ENCODE data around the gene IFIT2.
"Not testable (repeated sequence)": the region's sequence is repeated elsewhere in the genome, so short reads cannot be mapped to it uniquely, and the experiment has no call there.

Gene IFIT2

DNA sequence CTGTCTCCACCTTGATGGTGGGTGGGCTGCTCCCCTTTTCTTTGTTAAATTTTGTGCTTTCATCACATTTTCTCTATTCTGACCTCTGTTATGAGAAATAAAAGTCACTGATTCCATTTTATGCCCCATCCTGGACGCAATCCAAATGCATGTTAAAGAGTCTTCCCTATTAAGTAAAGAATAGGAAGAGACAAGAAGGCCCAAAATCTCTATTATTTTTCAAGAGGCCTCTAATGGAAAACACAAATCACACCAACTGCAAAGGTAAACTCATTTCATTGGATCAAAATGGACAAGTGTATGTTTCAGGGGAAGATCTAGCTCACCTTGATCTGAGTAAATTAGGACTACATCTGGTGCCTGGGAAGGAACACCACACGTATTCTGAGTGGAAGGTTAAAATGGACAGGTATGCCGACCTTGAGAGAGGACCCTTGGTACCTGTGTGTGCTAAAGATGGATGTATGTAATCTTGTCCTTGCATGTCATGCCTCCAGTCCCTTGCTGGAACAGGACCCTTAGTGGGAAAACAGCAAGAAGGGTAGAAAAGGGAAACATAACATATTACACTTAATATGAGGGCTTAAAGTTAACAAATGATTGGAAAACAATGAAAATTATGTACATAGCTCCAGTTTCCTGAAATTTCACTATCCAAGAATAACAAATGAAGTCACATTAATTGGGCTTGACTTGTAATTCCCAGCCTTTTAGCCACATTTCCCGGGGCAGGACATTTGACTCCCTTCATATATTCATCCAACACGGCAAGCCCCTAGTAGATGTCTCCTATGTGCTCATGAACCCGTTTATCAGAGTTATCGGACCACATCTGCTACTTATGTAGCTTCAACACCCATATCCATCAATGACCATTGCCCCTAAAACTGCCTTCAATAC, 7.6 kb downstream of the IFIT2 start:
- H3K36me3 ChIP-seq (ENCODE audit: control insufficient read depth in 1 of 2, insufficient read depth in 2 of 2, low read length in 2 of 2), result peaks cover 11 to 25% of the 10 kb centered on the region in 2 donors
- no peaks in the 10 kb centered on the region for H3K27me3 ChIP-seq (ENCODE audit: low read depth, low read length)
- no peak overlapping the region for H3K27ac ChIP-seq (ENCODE audit: low read length)
- no peaks in the 10 kb centered on the region for H3K9me3 ChIP-seq (ENCODE audit: control insufficient read depth in 1 of 2, low read length in 2 of 2)
- no peak overlapping the region for H3K4me3 ChIP-seq (ENCODE audit: low read depth in 1 of 2, low read length in 2 of 2)
- no peaks in the 10 kb centered on the region for H3K4me1 ChIP-seq (ENCODE audit: control insufficient read depth in 1 of 2, insufficient read depth in 2 of 2, low read length in 2 of 2)

DNA sequence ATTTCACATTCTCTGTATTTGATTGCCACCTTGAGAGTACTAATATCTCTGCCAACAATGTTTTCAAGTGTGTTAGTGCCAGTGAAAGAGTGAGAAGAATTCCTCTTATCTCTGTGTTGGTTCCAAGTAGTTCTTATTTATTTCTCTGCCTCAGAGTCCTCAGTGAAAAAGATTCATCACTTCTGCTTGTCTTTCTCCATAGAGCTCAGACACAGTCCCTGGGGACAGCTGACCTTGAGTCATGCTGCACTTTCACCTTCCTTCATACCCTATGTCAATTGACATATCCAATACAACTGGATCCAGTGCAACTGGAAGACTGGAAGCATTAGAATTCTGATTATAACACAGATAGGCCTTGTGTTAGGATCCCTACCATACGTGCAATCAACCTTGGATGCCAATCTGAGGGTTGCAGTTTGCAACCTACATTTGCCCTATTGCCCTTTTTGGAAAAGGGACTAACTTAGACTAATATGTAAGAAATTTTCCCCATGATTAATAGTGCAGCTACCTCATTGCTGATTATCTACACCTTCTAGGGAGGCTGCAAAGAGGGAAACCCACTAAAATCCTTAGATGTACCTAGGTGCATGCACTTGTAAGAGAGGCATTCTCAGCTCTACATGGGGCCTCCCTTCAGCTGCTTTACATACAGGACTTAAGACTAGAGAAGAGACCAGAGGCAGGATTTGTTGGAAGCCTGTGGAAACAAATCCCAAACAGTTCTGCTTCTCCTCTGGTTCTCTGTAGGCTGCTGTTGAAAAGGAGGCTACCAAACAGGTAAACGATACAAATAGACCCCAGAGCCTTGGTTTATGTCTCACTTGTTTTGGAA, 8.4 kb downstream of the IFIT2 start:
- Histone ChIP-seq H3K27me3 (ENCODE audit: low read depth, low read length) (no peaks in the 10 kb centered on the region), H3K27ac (ENCODE audit: low read length) (no peak overlapping the region), H3K9me3 (ENCODE audit: control insufficient read depth in 1 of 2, low read length in 2 of 2) (no peaks in the 10 kb centered on the region), H3K36me3 (ENCODE audit: control insufficient read depth in 1 of 2, insufficient read depth in 2 of 2, low read length in 2 of 2) (peaks cover 11 to 25% of the 10 kb centered on the region in 2 donors), H3K4me3 (ENCODE audit: low read depth in 1 of 2, low read length in 2 of 2) (no peak overlapping the region), H3K4me1 (ENCODE audit: control insufficient read depth in 1 of 2, insufficient read depth in 2 of 2, low read length in 2 of 2) (no peaks in the 10 kb centered on the region)

DNA sequence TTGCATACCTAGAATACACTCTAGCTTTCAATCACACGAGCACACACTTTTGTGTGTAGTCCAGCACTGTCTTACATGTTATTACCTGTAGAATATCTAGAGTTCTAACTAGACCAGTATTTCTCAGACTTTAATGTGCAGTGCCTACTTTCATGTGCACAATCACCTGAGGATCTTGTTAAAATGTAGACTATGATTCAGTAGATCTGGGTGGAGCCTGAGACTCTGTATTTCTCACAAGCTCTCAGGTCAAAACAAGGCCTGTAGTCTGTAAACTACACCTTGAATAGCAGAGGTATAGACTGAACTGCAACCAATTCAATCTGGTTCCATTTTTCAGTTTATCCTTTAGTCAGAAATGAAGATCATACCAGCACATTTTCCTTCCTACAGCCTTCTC, 11.1 kb downstream of the IFIT2 start:
- no peaks in the 10 kb centered on the region for H3K4me1 ChIP-seq (ENCODE audit: control insufficient read depth in 1 of 2, insufficient read depth in 2 of 2, low read length in 2 of 2)
- H3K36me3 ChIP-seq (ENCODE audit: control insufficient read depth in 1 of 2, insufficient read depth in 2 of 2, low read length in 2 of 2), result peaks cover 0 to 5% of the 10 kb centered on the region in 2 donors
- H3K27me3 ChIP-seq (ENCODE audit: low read depth, low read length), result no peaks in the 10 kb centered on the region
- H3K4me3 ChIP-seq (ENCODE audit: low read depth in 1 of 2, low read length in 2 of 2), result no peak overlapping the region
- H3K9me3 ChIP-seq (ENCODE audit: control insufficient read depth in 1 of 2, low read length in 2 of 2), result no peaks in the 10 kb centered on the region
- H3K27ac ChIP-seq (ENCODE audit: low read length), result no peak overlapping the region

DNA sequence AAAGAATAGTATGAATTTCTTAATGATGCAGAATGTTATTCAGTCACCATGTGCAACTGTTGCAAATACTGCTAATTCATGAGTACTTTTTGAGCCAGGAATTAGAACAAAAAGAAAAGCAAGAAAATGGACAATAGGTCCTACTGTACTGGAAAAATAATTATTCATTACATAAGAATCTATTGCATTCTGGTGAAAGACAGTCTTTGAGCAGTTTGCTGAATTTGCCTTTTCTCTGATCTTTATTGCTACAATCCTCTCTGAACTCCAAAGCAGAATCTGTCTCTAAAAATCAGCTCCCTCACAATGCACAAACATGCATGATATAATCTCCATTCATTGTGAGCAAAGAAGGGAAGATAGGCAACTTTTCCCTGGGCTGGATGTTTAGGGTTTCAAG, 12.8 kb downstream of the IFIT2 start:
- Histone ChIP-seq H3K4me1 (ENCODE audit: control insufficient read depth in 1 of 2, insufficient read depth in 2 of 2, low read length in 2 of 2) (no peaks in the 10 kb centered on the region), H3K9me3 (ENCODE audit: control insufficient read depth in 1 of 2, low read length in 2 of 2) (no peaks in the 10 kb centered on the region), H3K27ac (ENCODE audit: low read length) (no peak overlapping the region), H3K4me3 (ENCODE audit: low read depth in 1 of 2, low read length in 2 of 2) (no peak overlapping the region), H3K27me3 (ENCODE audit: low read depth, low read length) (no peaks in the 10 kb centered on the region), H3K36me3 (ENCODE audit: control insufficient read depth in 1 of 2, insufficient read depth in 2 of 2, low read length in 2 of 2) (no peaks in the 10 kb centered on the region)

DNA sequence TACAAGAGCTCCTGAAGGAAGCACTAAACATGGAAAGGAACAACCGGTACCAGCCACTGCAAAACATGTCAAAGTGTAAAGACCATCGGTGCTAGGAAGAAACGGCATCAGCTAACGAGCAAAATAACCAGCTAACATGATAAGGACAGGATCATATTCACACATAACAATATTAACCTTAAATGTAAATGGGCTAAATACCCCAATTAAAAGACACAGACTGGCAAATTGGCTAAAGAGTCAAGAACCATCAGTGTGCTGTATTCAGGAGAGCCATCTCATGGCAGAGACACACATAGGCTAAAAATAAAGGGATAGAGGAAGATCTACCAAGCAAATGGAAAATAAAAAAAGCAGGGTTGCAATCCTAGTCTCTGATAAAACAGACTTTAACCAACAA, 16.2 kb downstream of the IFIT2 start:
- H3K27ac ChIP-seq (ENCODE audit: low read length); H3K36me3 ChIP-seq (ENCODE audit: control insufficient read depth in 1 of 2, insufficient read depth in 2 of 2, low read length in 2 of 2); H3K4me3 ChIP-seq (ENCODE audit: low read depth in 1 of 2, low read length in 2 of 2); H3K9me3 ChIP-seq (ENCODE audit: control insufficient read depth in 1 of 2, low read length in 2 of 2); H3K4me1 ChIP-seq (ENCODE audit: control insufficient read depth in 1 of 2, insufficient read depth in 2 of 2, low read length in 2 of 2); H3K27me3 ChIP-seq (ENCODE audit: low read depth, low read length): not testable (repeated sequence)

DNA sequence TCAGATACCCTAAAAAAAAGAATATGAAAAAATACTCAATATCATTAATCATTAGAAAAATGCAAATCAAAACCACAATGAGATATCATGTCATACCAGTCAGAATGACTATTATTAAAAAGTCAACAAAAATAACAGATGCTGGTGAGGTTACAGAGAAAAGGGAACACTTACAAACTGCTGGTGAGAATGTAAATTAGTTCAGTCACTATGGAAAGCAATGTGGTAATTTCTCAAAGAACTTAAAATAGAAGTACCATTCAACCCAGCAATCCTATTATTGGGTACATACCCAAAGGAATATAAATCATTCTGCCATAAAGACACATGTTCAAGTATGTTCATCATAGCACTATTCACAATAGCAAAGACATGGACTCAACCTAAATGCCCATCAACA, 23.2 kb downstream of the IFIT2 start:
- H3K36me3 ChIP-seq (ENCODE audit: control insufficient read depth in 1 of 2, insufficient read depth in 2 of 2, low read length in 2 of 2); H3K27ac ChIP-seq (ENCODE audit: low read length); H3K27me3 ChIP-seq (ENCODE audit: low read depth, low read length); H3K4me3 ChIP-seq (ENCODE audit: low read depth in 1 of 2, low read length in 2 of 2); H3K9me3 ChIP-seq (ENCODE audit: control insufficient read depth in 1 of 2, low read length in 2 of 2): not testable (repeated sequence)
- H3K4me1 ChIP-seq (ENCODE audit: control insufficient read depth in 1 of 2, insufficient read depth in 2 of 2, low read length in 2 of 2), result peaks cover 10 to 17% of the 10 kb centered on the region in 2 donors

DNA sequence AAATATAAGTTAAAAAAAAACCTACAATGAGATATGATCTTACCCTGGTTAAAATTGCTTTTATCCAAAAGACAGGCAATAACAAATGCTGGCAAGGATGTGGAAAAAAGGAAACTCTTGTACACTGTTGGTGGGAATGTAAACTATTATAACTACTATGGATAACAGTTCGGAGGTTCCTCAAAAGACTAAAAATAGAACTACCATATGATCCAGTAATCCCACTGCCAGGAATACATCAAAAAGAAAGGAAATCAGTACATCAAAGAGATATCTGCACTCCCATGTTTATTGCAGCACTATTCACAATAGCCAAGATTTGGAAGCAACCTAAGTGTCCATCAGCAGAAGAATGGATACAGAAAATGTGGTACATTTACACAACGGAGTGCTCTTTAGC, 24.0 kb downstream of the IFIT2 start:
- not testable (repeated sequence) for H3K4me3 ChIP-seq (ENCODE audit: low read depth in 1 of 2, low read length in 2 of 2); H3K9me3 ChIP-seq (ENCODE audit: control insufficient read depth in 1 of 2, low read length in 2 of 2); H3K27me3 ChIP-seq (ENCODE audit: low read depth, low read length); H3K27ac ChIP-seq (ENCODE audit: low read length); H3K36me3 ChIP-seq (ENCODE audit: control insufficient read depth in 1 of 2, insufficient read depth in 2 of 2, low read length in 2 of 2)
- peaks cover 10 to 21% of the 10 kb centered on the region in 2 donors for H3K4me1 ChIP-seq (ENCODE audit: control insufficient read depth in 1 of 2, insufficient read depth in 2 of 2, low read length in 2 of 2)

DNA sequence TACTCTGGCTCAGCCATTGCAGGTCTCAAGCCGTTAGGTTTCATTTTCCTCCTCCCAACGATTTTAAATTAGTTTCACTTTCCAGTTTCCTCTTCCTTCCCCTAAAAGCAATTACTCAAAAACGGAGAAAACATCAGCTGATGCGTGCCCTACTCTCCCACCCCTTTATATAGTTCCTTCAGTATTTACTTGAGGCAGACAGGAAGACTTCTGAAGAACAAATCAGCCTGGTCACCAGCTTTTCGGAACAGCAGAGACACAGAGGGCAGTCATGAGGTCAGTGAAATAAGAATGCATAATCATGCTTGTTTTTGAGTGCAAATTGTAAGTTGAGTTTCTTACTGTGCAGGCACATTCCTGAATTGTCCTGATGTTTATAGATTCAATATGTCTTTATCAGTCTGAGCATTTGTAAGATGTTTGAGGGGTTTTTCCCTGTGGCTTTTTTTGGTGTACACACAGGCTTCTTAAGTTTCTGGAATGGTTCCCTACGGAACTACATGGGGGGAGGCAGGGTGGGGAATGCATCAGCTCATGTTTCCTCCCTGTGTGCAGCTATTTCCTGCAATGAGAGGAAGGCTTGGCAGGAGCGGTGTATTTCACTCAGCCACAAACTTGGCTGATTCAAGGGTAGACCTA, 26.1 kb downstream of the IFIT2 start, which contains the start of gene IFIT3:
IFIT3 (plus strand) TSS at position 195 of the 639 bp plus-strand sequence; CDS start at position 272, 77 bp downstream.
- H3K27me3 ChIP-seq (ENCODE audit: low read depth, low read length), result no peaks in the 10 kb centered on the region
- H3K4me3 ChIP-seq (ENCODE audit: low read depth in 1 of 2, low read length in 2 of 2), result peak within 1 kb of the TSS; percentile 64 to 75
- H3K27ac ChIP-seq (ENCODE audit: low read length), result peak within 1 kb of the TSS; percentile 91
- peaks cover 11 to 28% of the 10 kb centered on the region in 2 donors for H3K4me1 ChIP-seq (ENCODE audit: control insufficient read depth in 1 of 2, insufficient read depth in 2 of 2, low read length in 2 of 2)
- H3K36me3 ChIP-seq (ENCODE audit: control insufficient read depth in 1 of 2, insufficient read depth in 2 of 2, low read length in 2 of 2), result peaks cover 0 to 6% of the 10 kb centered on the region in 2 donors
- H3K9me3 ChIP-seq (ENCODE audit: control insufficient read depth in 1 of 2, low read length in 2 of 2), result no peaks in the 10 kb centered on the region

DNA sequence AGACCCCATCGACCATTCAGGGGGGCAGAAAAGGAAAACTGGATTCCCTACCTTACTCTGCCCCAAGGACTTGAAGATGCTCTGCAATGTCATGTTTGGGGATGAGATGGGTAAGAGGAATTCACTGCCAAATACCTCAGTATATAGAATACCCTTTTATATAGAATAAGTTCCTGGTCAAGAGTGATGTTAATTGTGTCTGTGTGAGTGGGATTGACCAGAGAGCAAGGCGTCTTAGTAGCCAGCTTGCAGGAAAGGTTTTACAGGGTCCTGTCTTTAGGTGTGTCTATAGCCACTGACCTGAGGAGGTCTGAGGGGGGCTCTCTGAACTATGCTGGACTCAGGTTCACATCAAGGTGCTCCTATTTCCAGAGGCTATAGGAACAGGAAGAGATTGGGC, 27.3 kb downstream of the IFIT2 start:
- H3K27me3 ChIP-seq (ENCODE audit: low read depth, low read length), result no peaks in the 10 kb centered on the region
- H3K36me3 ChIP-seq (ENCODE audit: control insufficient read depth in 1 of 2, insufficient read depth in 2 of 2, low read length in 2 of 2), result peaks cover 0 to 6% of the 10 kb centered on the region in 2 donors
- H3K4me3 ChIP-seq (ENCODE audit: low read depth in 1 of 2, low read length in 2 of 2), result peak overlapping the region; percentile 64 to 75
- H3K9me3 ChIP-seq (ENCODE audit: control insufficient read depth in 1 of 2, low read length in 2 of 2), result no peaks in the 10 kb centered on the region
- peak overlapping the region; percentile 91 for H3K27ac ChIP-seq (ENCODE audit: low read length)
- H3K4me1 ChIP-seq (ENCODE audit: control insufficient read depth in 1 of 2, insufficient read depth in 2 of 2, low read length in 2 of 2), result peaks cover 23 to 40% of the 10 kb centered on the region in 2 donors

DNA sequence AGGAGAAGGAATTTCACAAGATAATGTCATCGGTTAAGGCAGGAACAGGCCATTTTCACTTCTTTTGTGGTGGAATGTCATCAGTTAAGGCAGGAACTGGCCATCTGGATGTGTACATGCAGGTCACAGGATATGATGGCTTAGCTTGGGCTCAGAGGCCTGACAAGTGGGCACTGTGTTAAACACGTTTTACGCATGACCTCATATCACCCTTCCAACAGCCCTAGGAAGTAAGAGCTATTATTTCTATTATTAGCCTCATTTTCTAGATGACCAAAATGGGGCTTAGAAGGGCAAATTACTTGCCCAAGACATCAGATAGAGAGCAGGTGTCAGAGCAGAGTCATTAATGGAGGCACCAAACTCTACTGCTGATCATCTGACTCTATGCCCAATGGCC, 28.2 kb downstream of the IFIT2 start:
- not testable (repeated sequence) for H3K9me3 ChIP-seq (ENCODE audit: control insufficient read depth in 1 of 2, low read length in 2 of 2); H3K27ac ChIP-seq (ENCODE audit: low read length); H3K36me3 ChIP-seq (ENCODE audit: control insufficient read depth in 1 of 2, insufficient read depth in 2 of 2, low read length in 2 of 2); H3K4me3 ChIP-seq (ENCODE audit: low read depth in 1 of 2, low read length in 2 of 2); H3K27me3 ChIP-seq (ENCODE audit: low read depth, low read length)
- H3K4me1 ChIP-seq (ENCODE audit: control insufficient read depth in 1 of 2, insufficient read depth in 2 of 2, low read length in 2 of 2), result peaks cover 23 to 41% of the 10 kb centered on the region in 2 donors
